HepG2 (cell line): ENCODE measurements around the gene PEA15. TPM values are rescaled to one million over a fixed set of nuclear protein-coding genes. Genes with fewer than 3 reads are reported as not detected.

Experiments used
- ATAC-seq: fragments of 200-7000 bp; cut with Tn5 transposase; 3 replicates; pipeline ENCODE4 v1.9.1; 2020; ENCODE audit warnings: mild to moderate bottlenecking, moderate library complexity
- BruUV-seq: library from RNA; stranded (reverse); fragments of 400-500 nt; replicated peaks from 2 replicates; lab custom pipeline; 2021; lab: Mats Ljungman, UMichigan
- CTCF ChIA-PET: fragments of 300-600 bp; formaldehyde crosslinking; extraction: SDS; loops from one replicate; lab custom pipeline; 2021; ENCODE audit warnings: low total read pairs, inconsistent platforms, low intra/inter-chr PET ratio; lab: Yijun Ruan, JAX
- POLR2A ChIA-PET: fragments of 350-600 bp; sonication (Branson Sonifier 250); formaldehyde crosslinking; loops from one replicate; lab custom pipeline; 2020; ENCODE audit warnings: antibody characterized with exemption, inconsistent platforms; lab: Yijun Ruan, JAX
- DNase-seq: peaks from one replicate; pipeline ENCODE4 v3.0.0-alpha.2; 2015; ENCODE audit warnings: low spot score
- FAIRE-seq: peaks from 3 replicates; lab custom pipeline; 2011; peaks lifted over from hg19 to GRCh38; lab: Jason Lieb, UNC
- H2AFZ ChIP-seq: one replicate; pipeline ENCODE4 v1.6.1; 2011; ENCODE audit warnings: low read length, inconsistent platforms
- H3K27ac ChIP-seq: fragments of 300-600 bp; 3 replicates; pipeline ENCODE4 v1.8.0; 2011; ENCODE audit warnings: mixed run types, mild to moderate bottlenecking, mixed read lengths, low read length, inconsistent platforms; ENCODE audit not compliant: insufficient read depth; ENCODE audit errors: extremely low read length
- H3K27me3 ChIP-seq, 2 experiments: fragments of 200-600 bp in 1 of 2; 2 replicates in 1 of 2; 3 replicates in 1 of 2; pipeline versions ENCODE4 v1.6.0 to v1.8.0; 2011; ENCODE audit warnings: low read length in 2 of 2, mild to moderate bottlenecking in 2 of 2, moderate library complexity in 2 of 2, inconsistent platforms in 1 of 2; ENCODE audit not compliant: insufficient read depth in 2 of 2, control insufficient read depth in 1 of 2
- H3K36me3 ChIP-seq, 2 experiments: fragments of 200-600 bp in 1 of 2; replicated peaks in 1 of 2; 2 replicates in 1 of 2; 3 replicates in 1 of 2; pipeline versions ENCODE4 v1.5.1 to v1.8.0; 2011; ENCODE audit warnings: low read length in 2 of 2, inconsistent platforms in 1 of 2; ENCODE audit not compliant: insufficient read depth in 2 of 2, control insufficient read depth in 1 of 2
- H3K4me1 ChIP-seq: 2 replicates; pipeline ENCODE4 v1.5.1; 2012; ENCODE audit warnings: low read length, inconsistent platforms; ENCODE audit not compliant: insufficient read depth
- H3K4me2 ChIP-seq: 2 replicates; pipeline ENCODE4 v1.6.0; 2011; ENCODE audit warnings: low read depth, low read length, inconsistent platforms
- H3K4me3 ChIP-seq, 3 experiments: fragments of 200-600 bp in 1 of 3; sonication (generic), shearing (Covaris generic) in 1 of 3; replicated peaks in 1 of 3; 2 replicates each; pipeline ENCODE4 v1.5.1; 2011 to 2016; ENCODE audit warnings: low read length in 3 of 3, inconsistent platforms in 2 of 3, low read depth in 2 of 3, mild to moderate bottlenecking in 2 of 3, control low read depth in 1 of 3, mixed read lengths in 1 of 3; ENCODE audit not compliant: insufficient read depth in 1 of 3
- H3K79me2 ChIP-seq: one replicate; pipeline ENCODE4 v1.6.1; 2011; ENCODE audit warnings: low read length, inconsistent platforms; ENCODE audit not compliant: insufficient read depth
- H3K9ac ChIP-seq: 2 replicates; pipeline ENCODE4 v1.6.0; 2011; ENCODE audit warnings: mild to moderate bottlenecking, low read depth, low read length, inconsistent platforms; ENCODE audit not compliant: insufficient read depth
- H3K9me3 ChIP-seq: 2 replicates; pipeline ENCODE4 v1.5.1; 2012; ENCODE audit warnings: mild to moderate bottlenecking, low read length
- H4K20me1 ChIP-seq: 2 replicates; pipeline ENCODE4 v1.6.0; 2011; ENCODE audit warnings: inconsistent platforms, mild to moderate bottlenecking, low read length, moderate library complexity; ENCODE audit not compliant: insufficient read depth
- DPF2 ChIP-seq: sonication (generic); formaldehyde crosslinking; IDR thresholded peaks from 2 replicates; pipeline ENCODE4 v1.4.0; 2020; ENCODE audit warnings: mild to moderate bottlenecking, low read depth, missing genetic modification reagents, borderline replicate concordance
- EZH2 ChIP-seq: conservative IDR thresholded peaks from 2 replicates; pipeline ENCODE4 v1.6.1; 2012; ENCODE audit warnings: mild to moderate bottlenecking, low read depth, low read length, moderate library complexity
- KAT8 ChIP-seq: IDR thresholded peaks from 2 replicates; pipeline ENCODE4 v1.6.1; 2016; ENCODE audit warnings: missing genetic modification reagents, missing compliant biosample characterization
- KDM6A ChIP-seq: IDR thresholded peaks from 2 replicates; pipeline ENCODE4 v1.6.1; 2016; ENCODE audit warnings: low read depth
- NFE2L2 ChIP-seq: fragments of 150-350 bp; IDR thresholded peaks from 2 replicates; pipeline ENCODE4 v1.6.1; 2014; ENCODE audit warnings: low read length
- RARG ChIP-seq: sonication (generic); formaldehyde crosslinking; IDR thresholded peaks from 2 replicates; pipeline ENCODE4 v1.4.0; 2020; ENCODE audit warnings: low read depth, mild to moderate bottlenecking, missing genetic modification reagents
- RNF219 ChIP-seq: sonication (generic); formaldehyde crosslinking; IDR thresholded peaks from 2 replicates; pipeline ENCODE4 v1.5.0; 2020; ENCODE audit warnings: mild to moderate bottlenecking, missing genetic modification reagents
- RORA ChIP-seq: sonication (generic); formaldehyde crosslinking; IDR thresholded peaks from 2 replicates; pipeline ENCODE4 v1.5.0; 2020; ENCODE audit warnings: mild to moderate bottlenecking, missing genetic modification reagents, moderate library complexity
- TCF7L2 ChIP-seq: IDR thresholded peaks from 2 replicates; pipeline ENCODE4 v1.6.1; 2011; ENCODE audit warnings: mild to moderate bottlenecking, low read depth, low read length, moderate library complexity
- U2AF1 ChIP-seq: fragments of 200-400 bp; formaldehyde crosslinking; optimal IDR thresholded peaks from 2 replicates; pipeline ENCODE3; 2017; ENCODE audit warnings: mild to moderate bottlenecking, low read depth, low read length
- ZBTB7B ChIP-seq: sonication (generic); formaldehyde crosslinking; IDR thresholded peaks from 2 replicates; pipeline ENCODE4 v1.4.0; 2020; ENCODE audit warnings: missing genetic modification reagents
- ZMYM2 ChIP-seq: sonication (generic); formaldehyde crosslinking; IDR thresholded peaks from 2 replicates; pipeline ENCODE4 v1.8.0; 2022; ENCODE audit warnings: mild to moderate bottlenecking, missing genetic modification reagents
- ZNF430 ChIP-seq: sonication (generic); formaldehyde crosslinking; IDR thresholded peaks from 2 replicates; pipeline ENCODE4 v1.9.0; 2021; ENCODE audit warnings: mild to moderate bottlenecking, missing genetic modification reagents
- ZNF766 ChIP-seq: sonication (generic); formaldehyde crosslinking; IDR thresholded peaks from 2 replicates; pipeline ENCODE4 v1.5.0; 2020; ENCODE audit warnings: missing genetic modification reagents, borderline replicate concordance
- ZUFSP ChIP-seq: sonication (generic); formaldehyde crosslinking; IDR thresholded peaks from 2 replicates; pipeline ENCODE4 v1.9.0; 2021; ENCODE audit warnings: missing genetic modification reagents, mild to moderate bottlenecking, borderline replicate concordance
- WGBS: methylation state at CpG from one replicate; pipeline ENCODE4 v1.1.6; 2017; ENCODE audit warnings: low lambda C conversion rate; 5-methylcytosine and 5-hydroxymethylcytosine counted together
- in situ Hi-C: cut with HindIII; loops from 2 replicates; pipeline ENCODE4 v1.10.0; 2017; ENCODE audit warnings: low pct_unique_long_range_greater_than_20kb; ENCODE audit not compliant: extremely low pct_ligation_motif_present
- intact Hi-C: fragments of 100-400 bp; cut with micrococcal nuclease; formaldehyde crosslinking; loops from one replicate; pipeline ENCODE4 v1.10.0; 2022; ENCODE audit not compliant: unreplicated experiment
- polyA plus RNA-seq, 8 experiments: library from polyadenylated mRNA; depleted of rRNA in 3 of 8; stranded (reverse) in 7 of 8; unstranded in 1 of 8; fragments of >200 nt; fragmentation: Illumina TruSeq in 4 of 8; extraction: Trizol in 4 of 8; gene quantifications; 2 replicates each; pipeline versions ENCODE4 v1.2.1 to v1.2.3, GENCODE V29; 2011 to 2016; ENCODE audit warnings: low read depth in 4 of 8, missing spikeins in 1 of 8, mixed read lengths in 1 of 8; ENCODE audit not compliant: insufficient read depth in 1 of 8
- total RNA-seq, 5 experiments: library from RNA; depleted of rRNA; stranded (reverse); fragments of >200 nt; fragmentation: Illumina TruSeq; extraction: Trizol; gene quantifications; 2 replicates each; pipeline ENCODE4 v1.2.3, GENCODE V29; 2016; ENCODE audit warnings: low read depth in 1 of 5
- TF ChIP-seq, protein P1 (sequence below), 2 experiments: sonication (generic) in 1 of 2; formaldehyde crosslinking in 1 of 2; IDR thresholded peaks; 2 replicates each; pipeline versions ENCODE4 v1.4.0 to v1.6.1; 2018 to 2020; ENCODE audit warnings: missing genetic modification reagents in 2 of 2, borderline replicate concordance in 1 of 2, low read depth in 1 of 2, mild to moderate bottlenecking in 1 of 2, missing biosample characterization in 1 of 2
- TF ChIP-seq, protein P2 (sequence below): sonication (generic); formaldehyde crosslinking; IDR thresholded peaks from 2 replicates; pipeline ENCODE4 v1.4.0; 2020; ENCODE audit warnings: mild to moderate bottlenecking, missing genetic modification reagents

PEA15 gene
- total and polyA plus RNA-seq, 2 of the 13 experiments (the other 11 are each of a cell fraction or from before 2014, with no cell fraction given) = 12.1 to 35.2 TPM

- H3K27ac ChIP-seq = no peak overlapping the region
- 92% methylated on average over 2 of the region's 2 CpGs for WGBS
- no peak overlapping the region for H3K9ac ChIP-seq
- DNase-seq (no peak), ATAC-seq (no peak), FAIRE-seq (no peak)
- no peaks in the 10 kb centered on the region; the same call in 1 of the 2 replicates for H4K20me1 ChIP-seq
- ChIA-PET CTCF (interaction anchor here (1.4 to 1.7 kb wide), 2 partner anchors 27 to 119 kb away, joined by 12 to 13 read pairs; no protein-coding TSS in a partner anchor), POLR2A (no interaction called here)
- peaks cover 16% of the 10 kb centered on the region for H3K4me1 ChIP-seq
- no peaks in the 10 kb centered on the region for H3K79me2 ChIP-seq
- H2AFZ ChIP-seq = no peak overlapping the region
- H3K4me2 ChIP-seq = no peak overlapping the region
- no TSS peak for BruUV-seq
- no peak overlapping the region for H3K4me3 ChIP-seq
- intact Hi-C loops (no loop called here), in situ Hi-C loops (no loop called here)
- no peaks in the 10 kb centered on the region for H3K27me3 ChIP-seq
- H3K36me3 ChIP-seq = peaks cover 53 to 80% of the 10 kb centered on the region in 2 experiments
- no peaks in the 10 kb centered on the region for H3K9me3 ChIP-seq
- TF ChIP-seq ZNF430 = no peak
- TF ChIP-seq ZNF766 (CRISPR knock-in tag) = no peak
- no peak for TF ChIP-seq DPF2
- TF ChIP-seq RORA (CRISPR knock-in tag) = no peak
- TF ChIP-seq U2AF1 = no peak
- TF ChIP-seq, protein P1, sequence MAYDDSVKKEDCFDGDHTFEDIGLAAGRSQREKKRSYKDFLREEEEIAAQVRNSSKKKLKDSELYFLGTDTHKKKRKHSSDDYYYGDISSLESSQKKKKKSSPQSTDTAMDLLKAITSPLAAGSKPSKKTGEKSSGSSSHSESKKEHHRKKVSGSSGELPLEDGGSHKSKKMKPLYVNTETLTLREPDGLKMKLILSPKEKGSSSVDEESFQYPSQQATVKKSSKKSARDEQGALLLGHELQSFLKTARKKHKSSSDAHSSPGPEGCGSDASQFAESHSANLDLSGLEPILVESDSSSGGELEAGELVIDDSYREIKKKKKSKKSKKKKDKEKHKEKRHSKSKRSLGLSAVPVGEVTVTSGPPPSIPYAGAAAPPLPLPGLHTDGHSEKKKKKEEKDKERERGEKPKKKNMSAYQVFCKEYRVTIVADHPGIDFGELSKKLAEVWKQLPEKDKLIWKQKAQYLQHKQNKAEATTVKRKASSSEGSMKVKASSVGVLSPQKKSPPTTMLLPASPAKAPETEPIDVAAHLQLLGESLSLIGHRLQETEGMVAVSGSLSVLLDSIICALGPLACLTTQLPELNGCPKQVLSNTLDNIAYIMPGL (CRISPR knock-in tag; IDR thresholded peaks at IDR 0.05; ENCODE audit: borderline replicate concordance in 1 of 2, low read depth in 1 of 2) = no peak
- no peak for TF ChIP-seq KAT8 (CRISPR knock-in tag)
- no peak for TF ChIP-seq RARG (CRISPR knock-in tag)
- TF ChIP-seq TCF7L2 = no peak
- no peak for TF ChIP-seq ZMYM2
- no peak for TF ChIP-seq ZBTB7B (CRISPR knock-in tag)
- no peak for TF ChIP-seq RNF219 (CRISPR knock-in tag)
- TF ChIP-seq NFE2L2 = no peak
- TF ChIP-seq KDM6A (CRISPR knock-in tag) = no peak
- TF ChIP-seq, protein P2, sequence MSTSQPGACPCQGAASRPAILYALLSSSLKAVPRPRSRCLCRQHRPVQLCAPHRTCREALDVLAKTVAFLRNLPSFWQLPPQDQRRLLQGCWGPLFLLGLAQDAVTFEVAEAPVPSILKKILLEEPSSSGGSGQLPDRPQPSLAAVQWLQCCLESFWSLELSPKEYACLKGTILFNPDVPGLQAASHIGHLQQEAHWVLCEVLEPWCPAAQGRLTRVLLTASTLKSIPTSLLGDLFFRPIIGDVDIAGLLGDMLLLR (CRISPR knock-in tag) = no peak
- no peak for TF ChIP-seq ZUFSP (CRISPR knock-in tag)
- no peak for TF ChIP-seq EZH2
Observed at GRCh38 chr1:160220301-160220700, 15.1 kb downstream of the PEA15 start.
